Measurements from ENCODE around the gene EPC2.
"Not testable (repeated sequence)": the region's sequence is repeated elsewhere in the genome, so short reads cannot be mapped to it uniquely, and the experiment has no call there.

Gene EPC2

DNA sequence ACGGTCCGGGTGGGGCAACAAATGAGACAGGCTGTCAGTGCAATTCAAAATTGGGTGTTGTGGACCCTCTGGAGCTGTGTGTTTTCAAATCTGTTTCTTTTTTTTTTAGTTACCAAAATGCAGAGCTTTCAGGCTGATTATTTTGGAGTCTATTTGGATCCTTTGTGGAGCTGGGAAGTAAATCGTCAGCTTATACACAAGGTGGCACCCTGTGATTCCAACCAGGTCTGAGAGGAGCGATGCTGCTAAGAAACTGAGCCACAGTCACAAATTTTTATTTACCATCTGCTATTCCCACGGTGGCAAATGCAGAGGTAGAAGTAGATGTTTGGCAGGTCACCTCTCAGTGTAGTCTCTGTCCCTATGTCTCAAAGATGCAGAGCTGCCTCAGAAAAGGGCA, 3.8 kb upstream of the EPC2 start:
- no peak for DNase-seq (ENCODE audit: low spot score)

DNA sequence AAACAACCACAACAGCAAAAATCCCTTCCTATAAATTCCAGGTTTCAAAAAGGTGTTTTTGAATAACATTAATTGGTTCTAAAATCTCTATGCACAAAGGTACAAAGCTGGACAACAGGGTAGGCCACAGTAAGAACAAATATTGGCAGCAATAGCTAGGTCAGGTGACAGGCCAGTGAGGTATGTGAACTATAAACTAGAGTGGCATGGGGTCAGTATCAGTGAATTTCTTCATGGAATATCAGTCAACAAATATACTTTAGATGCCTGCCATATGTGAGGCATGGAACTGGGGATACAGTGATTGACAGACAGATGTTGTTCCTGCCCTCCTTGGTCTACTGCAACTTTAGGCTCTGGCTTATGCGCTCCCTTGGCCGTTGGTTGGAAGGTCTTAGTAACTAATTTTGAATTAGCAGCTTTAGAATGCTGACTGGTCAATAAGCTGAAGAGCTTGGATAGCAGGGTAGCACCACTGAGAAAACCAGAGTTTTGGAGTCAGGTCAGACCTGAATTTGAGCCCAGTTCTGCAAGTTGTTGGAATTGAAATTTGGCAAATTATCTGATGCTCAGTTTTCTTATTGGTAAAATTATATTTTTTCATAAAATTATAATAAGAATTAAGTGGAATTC, 2.3 kb upstream of the EPC2 start:
- no peak for DNase-seq (ENCODE audit: low spot score)

DNA sequence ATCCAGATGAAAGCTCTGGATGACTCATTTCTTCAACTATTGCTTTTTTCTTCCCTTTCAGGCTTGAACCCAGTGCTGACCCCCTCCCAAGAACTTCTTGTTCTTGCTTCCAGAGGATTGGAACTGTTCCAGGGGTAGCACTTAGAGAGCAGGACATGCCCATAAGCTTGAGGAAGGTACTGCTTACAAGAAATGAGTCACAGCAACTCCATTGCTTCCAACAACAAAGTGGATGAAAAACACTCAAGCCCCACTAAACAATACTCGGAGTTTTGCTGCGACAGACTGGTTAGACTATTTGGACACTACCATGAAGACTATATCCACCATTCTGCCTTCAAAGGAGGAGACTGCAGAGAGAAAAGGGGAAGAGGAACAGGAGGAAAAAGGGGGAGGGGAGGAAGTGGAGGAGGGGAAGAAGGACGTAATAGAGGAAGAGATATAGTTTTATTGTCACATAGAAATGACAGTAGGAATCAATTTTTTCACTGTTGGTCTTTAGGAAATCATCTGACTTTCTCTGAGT, 1.6 kb upstream of the EPC2 start:
- peak; percentile 80 for DNase-seq (ENCODE audit: low spot score)

DNA sequence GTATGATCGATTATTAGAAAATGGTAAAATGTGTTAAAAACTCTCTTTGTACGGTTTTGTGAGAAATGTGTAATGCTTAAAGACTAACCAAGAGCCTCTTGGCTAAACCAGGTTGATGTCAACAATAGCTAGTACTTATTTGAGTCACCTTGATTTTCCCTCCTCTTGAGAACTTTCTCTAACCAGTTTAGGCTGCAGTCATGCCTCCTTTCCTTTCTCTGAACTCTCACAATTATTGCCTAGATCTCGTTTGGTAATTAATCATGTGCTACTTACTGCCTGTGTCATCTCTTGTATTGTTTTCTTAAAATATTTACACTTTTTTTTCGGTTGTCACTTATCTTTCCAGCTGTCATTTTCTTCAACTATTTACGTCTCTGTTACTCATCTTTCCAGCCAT, 1.1 kb upstream of the EPC2 start:
- DNase-seq (ENCODE audit: low spot score) = no peak

DNA sequence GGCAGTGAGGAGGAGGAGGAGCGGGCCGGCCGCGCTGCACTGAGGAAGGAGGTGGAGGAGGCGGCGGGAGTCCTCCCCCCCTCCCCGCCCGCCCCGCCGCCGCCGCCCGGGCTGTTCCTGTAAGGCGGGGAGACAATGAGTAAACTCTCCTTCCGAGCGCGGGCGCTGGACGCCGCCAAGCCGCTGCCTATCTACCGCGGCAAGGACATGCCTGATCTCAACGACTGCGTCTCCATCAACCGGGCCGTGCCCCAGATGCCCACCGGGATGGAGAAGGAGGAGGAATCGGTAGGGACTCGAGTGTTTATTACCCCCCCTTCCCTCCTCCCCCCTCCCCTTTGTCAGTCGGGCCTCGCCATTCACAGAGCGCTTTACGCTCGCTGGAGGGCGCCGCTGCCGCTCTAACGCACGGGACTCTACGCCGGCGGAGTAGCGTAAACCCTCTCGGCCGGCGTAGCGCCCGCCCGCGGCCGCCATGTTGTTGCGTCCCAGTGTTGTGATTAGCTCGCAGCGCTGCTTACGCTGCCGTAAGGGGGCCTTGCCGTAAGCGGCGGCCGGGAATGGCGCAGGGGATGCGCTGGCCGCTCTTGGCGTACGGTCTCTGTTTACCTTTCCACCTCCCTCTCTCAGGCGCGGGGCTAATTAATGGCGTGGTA, 460 bp downstream of the EPC2 start:
- peak; percentile 78 for DNase-seq (ENCODE audit: low spot score)

DNA sequence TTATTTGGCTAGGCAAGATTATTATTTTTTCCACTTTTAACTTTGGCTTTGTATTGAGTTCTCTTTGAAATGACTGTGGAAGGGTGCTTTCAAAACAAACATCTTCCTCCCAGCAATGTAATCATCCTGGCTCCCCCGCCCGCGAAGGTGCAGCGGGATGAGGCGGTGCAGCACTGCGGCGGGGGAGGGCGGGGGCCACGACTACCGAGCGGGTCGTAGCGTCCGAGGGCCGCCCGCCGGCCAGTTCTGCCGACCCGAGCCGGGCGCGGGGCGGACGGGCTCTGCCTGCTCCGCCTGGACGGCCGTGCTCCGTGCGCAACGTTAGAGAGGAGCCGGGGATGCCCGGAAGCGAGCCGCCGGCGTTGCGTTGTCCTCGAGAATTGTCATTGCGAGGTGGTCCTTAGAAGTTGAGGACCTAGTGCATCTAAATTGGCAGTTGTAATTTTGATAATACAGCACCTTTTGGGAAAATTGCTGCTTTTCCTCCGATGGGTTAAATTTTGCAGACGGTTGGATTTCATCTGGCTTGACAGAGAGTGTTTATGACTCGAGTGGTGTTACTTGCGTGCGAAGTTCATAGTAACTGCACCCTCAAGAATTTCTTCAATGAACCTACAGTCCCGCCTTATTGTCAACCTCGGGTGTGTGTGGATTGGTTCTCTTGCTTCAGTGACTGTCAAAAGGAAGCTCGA, 1.1 kb downstream of the EPC2 start:
- DNase-seq (ENCODE audit: low spot score) = no peak

DNA sequence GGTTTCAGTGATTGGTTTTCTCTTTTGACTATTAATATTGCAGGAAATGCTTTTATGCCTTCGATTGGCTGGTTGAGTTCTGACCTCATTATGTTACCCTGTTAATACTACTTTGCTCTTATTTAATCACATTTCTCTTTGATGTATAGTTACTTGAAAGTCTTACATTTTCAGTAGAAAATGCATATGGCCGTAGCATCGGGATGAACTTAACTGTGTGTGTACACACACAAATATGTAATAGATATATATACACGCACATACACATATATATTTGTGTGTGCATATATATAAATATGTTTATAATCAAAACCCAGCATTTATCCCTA, 1.6 kb downstream of the EPC2 start:
- DNase-seq (ENCODE audit: low spot score) = peak; percentile 61

DNA sequence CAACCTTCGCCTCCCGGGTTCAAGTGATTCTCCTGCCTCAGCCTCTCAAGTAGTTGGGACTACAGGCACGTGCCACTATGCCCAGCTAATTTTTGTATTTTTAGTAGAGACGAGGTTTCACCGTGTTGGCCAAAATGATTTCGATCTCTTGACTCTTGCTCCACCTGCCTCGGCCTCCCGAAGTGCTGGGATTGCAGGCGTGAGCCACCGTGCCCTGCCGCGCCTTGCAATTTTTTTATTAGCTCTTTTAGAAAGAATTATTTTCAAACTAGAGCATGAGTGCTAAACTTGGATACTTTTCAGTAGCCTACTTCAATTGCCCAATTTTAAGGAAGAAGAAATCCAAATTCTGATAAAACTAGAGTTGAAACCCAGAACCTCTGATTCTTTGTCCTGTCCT, 3.2 kb downstream of the EPC2 start:
- DNase-seq (ENCODE audit: low spot score) = not testable (repeated sequence)

DNA sequence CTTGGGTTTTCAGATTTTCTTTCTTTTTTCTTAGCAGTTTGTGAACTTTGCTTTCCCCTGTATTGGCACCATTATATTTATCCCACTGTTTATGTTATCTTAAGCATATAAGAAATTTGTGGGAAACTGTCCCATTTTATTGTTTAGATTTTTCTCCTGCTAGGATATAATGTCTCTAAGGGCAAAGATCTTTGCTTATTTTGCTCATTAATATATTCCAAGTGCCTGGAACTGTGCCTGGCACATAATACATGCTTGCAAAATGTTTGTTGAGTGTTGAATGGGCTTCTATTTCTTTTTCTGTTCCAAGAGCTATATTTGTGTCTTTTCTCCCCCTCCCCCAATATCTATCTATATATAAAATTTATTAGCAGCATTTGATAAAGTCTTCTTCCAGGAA, 5.4 kb downstream of the EPC2 start:
- DNase-seq (ENCODE audit: low spot score) = no peak

DNA sequence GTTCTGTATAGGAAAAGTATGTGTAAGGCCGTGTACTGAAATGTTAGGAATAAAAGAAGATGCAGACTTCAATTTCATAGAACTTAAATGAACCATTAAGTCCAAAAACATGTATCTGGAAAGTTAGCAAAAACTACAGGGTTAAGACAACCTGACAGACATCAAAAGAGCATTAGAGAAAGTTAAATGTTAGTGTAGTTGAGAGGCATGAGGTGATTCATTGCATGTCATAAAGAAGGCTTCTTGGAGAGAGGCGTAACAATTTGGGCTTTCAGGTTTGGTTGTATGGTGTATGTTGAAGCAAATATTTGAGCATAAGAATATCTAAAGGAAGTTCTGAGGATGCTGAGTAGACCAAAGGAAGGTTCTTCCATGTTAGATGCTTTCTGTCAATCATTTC, 6.3 kb downstream of the EPC2 start:
- no peak for DNase-seq (ENCODE audit: low spot score)

DNA sequence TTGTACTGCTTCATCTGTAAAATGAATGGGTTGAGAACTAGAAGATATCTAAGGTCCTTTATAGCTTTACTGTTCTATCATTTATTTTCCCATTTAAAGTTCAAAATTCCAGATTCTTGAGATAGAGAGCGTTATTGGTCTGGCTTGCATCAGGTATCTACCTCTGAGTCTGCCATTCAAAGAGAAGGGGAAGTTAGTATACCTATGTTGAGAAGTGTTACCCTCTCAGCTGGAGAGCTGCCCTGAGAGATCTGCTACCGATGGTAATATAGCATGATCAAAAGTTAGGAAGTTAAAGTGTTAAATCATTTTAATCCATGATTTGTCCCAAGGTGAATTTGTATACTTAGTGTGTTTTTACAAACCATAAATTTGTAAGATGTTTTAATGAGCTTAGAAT, 7.4 kb downstream of the EPC2 start:
- DNase-seq (ENCODE audit: low spot score) = no peak

DNA sequence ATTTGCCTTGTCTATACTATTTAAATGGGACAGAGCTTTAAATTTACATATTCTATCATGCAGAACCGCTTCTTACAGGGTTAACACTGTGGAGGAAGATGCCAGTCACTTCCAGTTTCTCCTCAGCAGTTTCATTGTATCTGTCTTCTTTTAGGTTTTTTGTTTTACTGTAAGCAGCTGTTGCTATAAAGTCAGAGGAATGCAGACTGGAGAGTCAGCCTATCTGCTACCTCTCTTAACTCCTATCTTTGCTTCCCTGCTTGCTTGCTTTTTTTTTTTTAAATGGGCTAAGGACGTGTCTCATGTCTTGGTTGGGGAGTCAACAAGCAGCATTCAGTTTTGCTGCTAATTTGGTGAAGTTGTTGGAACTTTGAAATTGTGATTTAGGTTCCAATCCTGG, 8.9 kb downstream of the EPC2 start:
- no peak for DNase-seq (ENCODE audit: low spot score)

DNA sequence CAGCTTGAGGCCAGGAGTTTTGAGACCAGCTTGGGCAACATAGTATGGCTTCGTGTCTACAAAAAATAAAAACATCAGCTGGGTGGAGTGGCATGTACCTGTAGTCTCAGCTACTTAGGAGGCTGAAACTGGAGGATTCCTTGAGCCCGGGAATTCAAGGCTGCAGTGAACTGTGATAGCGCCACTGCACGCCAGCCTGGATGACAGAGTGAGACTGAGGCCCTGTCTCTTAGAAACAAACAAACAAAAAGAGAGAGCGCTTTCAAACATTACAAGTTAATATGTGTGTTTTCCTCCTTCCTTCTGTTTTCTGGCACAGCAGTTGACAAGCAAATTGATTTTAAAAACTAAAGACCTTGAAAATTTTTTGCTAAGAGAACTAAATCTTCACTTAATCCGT, 9.9 kb downstream of the EPC2 start:
- no peak for DNase-seq (ENCODE audit: low spot score)

DNA sequence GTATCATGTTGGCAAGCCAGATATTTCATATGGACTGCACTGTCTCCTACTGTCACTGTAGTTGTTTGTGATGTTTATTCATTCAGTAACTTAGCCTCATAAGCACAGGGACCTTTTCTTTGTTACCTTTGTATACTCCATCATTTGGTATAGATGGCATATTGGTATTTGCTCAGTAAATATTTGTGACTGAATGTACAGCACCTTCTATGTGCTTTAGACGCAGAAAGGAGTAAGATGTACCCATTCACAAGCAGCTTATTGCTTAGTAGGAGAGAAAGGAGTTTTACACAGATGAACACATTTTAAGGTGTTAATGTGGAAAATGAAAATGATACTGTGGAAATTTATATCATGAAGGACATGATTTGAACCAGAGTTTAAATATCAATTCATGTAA, 12.0 kb downstream of the EPC2 start:
- no peak for DNase-seq (ENCODE audit: low spot score)

DNA sequence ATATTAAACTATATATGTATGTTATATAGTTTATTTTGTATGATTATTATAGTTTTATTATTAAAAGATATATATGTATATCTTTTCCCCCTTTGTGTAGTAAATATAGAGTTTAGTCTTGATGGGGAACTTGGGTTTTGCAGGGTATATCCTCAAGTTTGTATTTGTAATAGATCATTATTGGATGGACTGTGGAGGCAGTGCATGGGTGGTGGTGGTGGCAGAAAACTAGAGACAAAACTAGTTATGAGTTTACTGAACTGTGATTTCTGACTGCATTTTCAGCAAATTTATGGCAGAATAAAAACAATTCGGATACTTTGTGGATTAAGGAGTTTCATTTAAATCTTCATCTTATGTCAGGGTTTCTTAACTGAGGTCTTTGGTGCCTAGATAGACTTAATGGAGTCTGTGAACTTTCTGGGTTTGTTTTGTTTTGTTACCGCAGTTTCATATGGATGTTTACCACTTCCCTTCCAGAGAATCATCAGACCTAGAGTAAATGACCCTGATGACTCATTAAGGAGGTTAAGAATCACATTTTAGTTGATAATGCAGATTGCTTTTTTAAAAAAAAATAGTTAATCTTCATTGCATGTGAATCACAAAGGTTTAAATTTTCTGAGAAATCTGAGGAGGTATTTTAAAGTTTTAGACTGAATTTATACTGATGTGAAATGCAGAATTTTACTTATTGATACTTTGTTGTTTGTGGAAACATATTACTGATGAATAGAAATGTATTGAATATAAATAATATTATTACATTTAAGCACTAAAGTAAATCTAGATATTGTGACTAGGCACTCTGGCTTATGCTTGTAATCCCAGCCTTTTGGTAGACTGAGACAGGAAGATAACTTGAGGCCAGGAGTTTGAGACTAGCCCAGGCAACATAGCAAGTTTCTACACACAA, 14.5 kb downstream of the EPC2 start:
- peak; percentile 63 for DNase-seq (ENCODE audit: low spot score)

DNA sequence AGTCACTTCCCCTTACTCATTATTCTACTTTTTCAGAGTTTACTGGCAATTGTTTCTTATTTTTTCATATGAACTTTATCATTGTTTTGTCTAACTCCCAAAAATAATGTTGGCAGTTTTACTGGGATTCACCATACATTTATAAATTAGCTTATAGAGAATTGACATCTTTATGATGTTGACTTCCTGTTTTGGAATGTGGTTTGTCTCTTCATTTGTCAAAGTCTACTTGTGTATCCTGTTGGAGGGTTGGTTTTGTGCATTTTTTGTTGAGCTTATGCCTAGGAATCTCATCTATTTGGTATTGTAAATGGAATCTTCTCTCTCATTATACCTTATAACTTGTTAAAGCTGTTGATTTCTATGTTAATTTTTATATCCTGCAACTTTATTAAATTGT, 16.4 kb downstream of the EPC2 start:
- DNase-seq (ENCODE audit: low spot score) = no peak

DNA sequence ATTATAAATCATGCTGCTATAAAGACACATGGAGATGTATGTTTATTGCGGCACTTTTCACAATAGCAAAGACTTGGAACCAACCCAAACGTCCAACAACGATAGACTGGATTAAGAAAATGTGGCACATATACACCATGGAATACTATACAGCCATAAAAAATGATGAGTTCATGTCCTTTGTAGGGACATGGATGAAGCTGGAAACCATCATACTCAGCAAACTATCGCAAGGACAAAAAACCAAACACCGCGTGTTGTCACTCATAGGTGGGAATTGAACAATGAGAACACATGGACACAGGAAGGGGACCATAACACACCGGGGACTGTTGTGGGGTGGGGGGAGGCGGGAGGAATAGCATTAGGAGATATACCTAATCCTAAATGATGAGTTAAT, 17.8 kb downstream of the EPC2 start:
- DNase-seq (ENCODE audit: low spot score) = not testable (repeated sequence)

DNA sequence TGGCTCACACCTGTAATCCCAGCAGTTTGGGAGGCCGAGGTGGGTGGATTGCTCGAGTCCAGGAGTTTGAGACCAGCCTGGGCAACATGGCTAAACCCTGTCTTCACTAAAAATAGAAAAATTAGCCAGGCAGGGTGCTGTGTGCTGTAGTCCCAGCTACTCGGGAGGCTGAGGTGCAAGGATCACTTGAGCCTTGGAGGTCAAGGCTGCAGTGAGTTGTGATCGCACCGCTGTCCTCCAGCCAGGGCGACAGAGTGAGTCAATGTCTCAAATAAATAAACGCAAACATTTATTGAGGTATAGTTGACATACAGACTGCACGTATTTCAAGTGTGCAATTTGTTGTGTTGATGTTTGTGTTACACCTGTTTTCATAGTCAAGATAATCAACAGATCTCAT, 19.7 kb downstream of the EPC2 start:
- DNase-seq (ENCODE audit: low spot score) = no peak

DNA sequence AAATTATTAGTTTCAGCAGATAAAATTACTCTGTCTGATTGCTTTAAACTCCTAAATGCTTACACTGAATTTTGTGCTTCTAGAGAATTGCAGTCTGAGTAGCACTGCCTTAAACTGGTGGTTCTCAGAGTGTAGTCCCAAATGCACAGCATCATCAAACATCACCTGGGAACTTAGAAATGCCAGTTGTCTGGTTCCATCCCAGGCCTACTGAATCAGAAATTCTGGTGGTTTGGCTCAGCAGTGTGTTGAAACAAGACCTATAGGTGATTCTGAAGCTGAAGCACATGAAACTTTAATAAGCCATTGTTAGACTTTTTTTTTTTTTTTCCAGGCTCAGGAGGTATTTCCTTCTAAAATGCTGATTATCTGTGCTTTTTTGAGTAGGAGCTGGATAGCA, 22.0 kb downstream of the EPC2 start:
- no peak for DNase-seq (ENCODE audit: low spot score)

DNA sequence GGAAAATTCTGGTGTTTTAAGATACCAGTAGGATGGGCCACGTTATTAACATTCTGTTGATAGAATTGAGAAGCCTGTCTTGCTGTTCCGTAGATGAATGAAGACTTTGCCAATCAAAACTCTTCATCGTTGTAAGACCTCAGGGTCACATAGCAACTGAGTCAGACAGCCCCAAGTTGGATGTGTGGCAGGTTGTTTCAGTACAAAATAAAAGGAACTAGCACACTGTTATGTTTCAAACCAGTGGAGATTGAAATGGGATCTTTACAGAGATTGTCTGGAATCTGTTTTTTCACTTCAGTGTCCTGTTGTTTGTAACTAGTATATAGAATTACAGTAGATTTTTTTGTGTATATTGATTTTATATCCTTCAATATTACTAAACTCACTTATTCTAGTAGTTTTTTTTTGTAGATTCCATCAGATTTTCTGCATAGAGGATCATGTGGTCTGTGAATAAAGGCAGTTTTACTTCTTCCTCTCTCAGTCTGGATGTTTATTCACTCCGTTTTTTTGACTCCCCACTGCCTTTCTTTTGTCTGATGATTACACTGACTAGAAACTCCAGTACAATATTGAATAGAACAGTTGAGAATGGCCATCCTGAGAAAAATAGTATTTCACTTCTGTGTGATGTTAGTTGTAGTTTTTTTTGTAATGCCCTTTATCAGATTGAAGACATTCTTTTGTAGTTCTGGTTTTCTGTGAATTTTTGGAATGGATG, 22.7 kb downstream of the EPC2 start:
- DNase-seq (ENCODE audit: low spot score) = no peak

DNA sequence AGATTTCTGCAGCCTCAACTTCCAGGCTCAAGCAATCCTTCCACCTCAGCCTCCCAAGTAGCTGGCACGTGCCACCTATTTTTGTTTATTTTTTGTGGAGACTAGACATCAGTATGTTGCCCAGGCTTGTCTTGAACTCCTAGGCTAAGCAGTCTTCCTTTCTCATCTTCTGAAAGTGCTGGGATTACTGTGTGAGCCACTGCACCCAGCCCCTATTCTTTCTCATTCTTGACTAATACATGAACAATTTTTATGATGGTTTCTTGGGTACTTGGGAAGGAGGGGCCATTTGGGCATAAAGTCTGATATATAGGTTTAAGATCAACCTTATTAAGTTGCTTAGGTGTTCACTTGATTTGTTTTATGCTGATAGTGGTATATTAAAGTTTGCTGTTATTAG, 26.2 kb downstream of the EPC2 start:
- no peak for DNase-seq (ENCODE audit: low spot score)
